HepG2 (cell line): ENCODE data around the gene FAM83G. TPM values are rescaled to one million over a fixed set of nuclear protein-coding genes. Genes with fewer than 3 reads are reported as not detected.
A peak's percentile ranks its signal among the peaks of the same experiment; 100 is the strongest.

Source experiments
- ATAC-seq: fragments of 200-7000 bp; cut with Tn5 transposase; 3 replicates; pipeline ENCODE4 v1.9.1; 2020; ENCODE audit warnings: mild to moderate bottlenecking, moderate library complexity
- BruUV-seq: library from RNA; stranded (reverse); fragments of 400-500 nt; replicated peaks from 2 replicates; lab custom pipeline; 2021; lab: Mats Ljungman, UMichigan
- CTCF ChIA-PET: fragments of 300-600 bp; formaldehyde crosslinking; extraction: SDS; loops from one replicate; lab custom pipeline; 2021; ENCODE audit warnings: low total read pairs, inconsistent platforms, low intra/inter-chr PET ratio; lab: Yijun Ruan, JAX
- POLR2A ChIA-PET: fragments of 350-600 bp; sonication (Branson Sonifier 250); formaldehyde crosslinking; loops from one replicate; lab custom pipeline; 2020; ENCODE audit warnings: antibody characterized with exemption, inconsistent platforms; lab: Yijun Ruan, JAX
- DNase-seq: peaks from one replicate; pipeline ENCODE4 v3.0.0-alpha.2; 2015; ENCODE audit warnings: low spot score
- FAIRE-seq: peaks from 3 replicates; lab custom pipeline; 2011; peaks lifted over from hg19 to GRCh38; lab: Jason Lieb, UNC
- H2AFZ ChIP-seq: one replicate; pipeline ENCODE4 v1.6.1; 2011; ENCODE audit warnings: low read length, inconsistent platforms
- H3K27ac ChIP-seq: fragments of 300-600 bp; 3 replicates; pipeline ENCODE4 v1.8.0; 2011; ENCODE audit warnings: mixed run types, mild to moderate bottlenecking, mixed read lengths, low read length, inconsistent platforms; ENCODE audit not compliant: insufficient read depth; ENCODE audit errors: extremely low read length
- H3K27me3 ChIP-seq, 2 experiments: fragments of 200-600 bp in 1 of 2; 2 replicates in 1 of 2; 3 replicates in 1 of 2; pipeline versions ENCODE4 v1.6.0 to v1.8.0; 2011; ENCODE audit warnings: low read length in 2 of 2, mild to moderate bottlenecking in 2 of 2, moderate library complexity in 2 of 2, inconsistent platforms in 1 of 2; ENCODE audit not compliant: insufficient read depth in 2 of 2, control insufficient read depth in 1 of 2
- H3K36me3 ChIP-seq, 2 experiments: fragments of 200-600 bp in 1 of 2; replicated peaks in 1 of 2; 2 replicates in 1 of 2; 3 replicates in 1 of 2; pipeline versions ENCODE4 v1.5.1 to v1.8.0; 2011; ENCODE audit warnings: low read length in 2 of 2, inconsistent platforms in 1 of 2; ENCODE audit not compliant: insufficient read depth in 2 of 2, control insufficient read depth in 1 of 2
- H3K4me1 ChIP-seq: 2 replicates; pipeline ENCODE4 v1.5.1; 2012; ENCODE audit warnings: low read length, inconsistent platforms; ENCODE audit not compliant: insufficient read depth
- H3K4me2 ChIP-seq: 2 replicates; pipeline ENCODE4 v1.6.0; 2011; ENCODE audit warnings: low read depth, low read length, inconsistent platforms
- H3K4me3 ChIP-seq, 3 experiments: fragments of 200-600 bp in 1 of 3; sonication (generic), shearing (Covaris generic) in 1 of 3; replicated peaks in 1 of 3; 2 replicates each; pipeline ENCODE4 v1.5.1; 2011 to 2016; ENCODE audit warnings: low read length in 3 of 3, inconsistent platforms in 2 of 3, low read depth in 2 of 3, mild to moderate bottlenecking in 2 of 3, control low read depth in 1 of 3, mixed read lengths in 1 of 3; ENCODE audit not compliant: insufficient read depth in 1 of 3
- H3K79me2 ChIP-seq: one replicate; pipeline ENCODE4 v1.6.1; 2011; ENCODE audit warnings: low read length, inconsistent platforms; ENCODE audit not compliant: insufficient read depth
- H3K9ac ChIP-seq: 2 replicates; pipeline ENCODE4 v1.6.0; 2011; ENCODE audit warnings: mild to moderate bottlenecking, low read depth, low read length, inconsistent platforms; ENCODE audit not compliant: insufficient read depth
- H3K9me3 ChIP-seq: 2 replicates; pipeline ENCODE4 v1.5.1; 2012; ENCODE audit warnings: mild to moderate bottlenecking, low read length
- H4K20me1 ChIP-seq: 2 replicates; pipeline ENCODE4 v1.6.0; 2011; ENCODE audit warnings: inconsistent platforms, mild to moderate bottlenecking, low read length, moderate library complexity; ENCODE audit not compliant: insufficient read depth
- THAP7 ChIP-seq: sonication (generic); formaldehyde crosslinking; IDR thresholded peaks from 2 replicates; pipeline ENCODE4 v1.8.1; 2023; ENCODE audit warnings: mild to moderate bottlenecking, missing genetic modification reagents
- ZFY ChIP-seq: sonication (generic); formaldehyde crosslinking; IDR thresholded peaks from 2 replicates; pipeline ENCODE4 v1.4.0; 2020; ENCODE audit warnings: missing genetic modification reagents
- ZNF235 ChIP-seq: sonication (generic); formaldehyde crosslinking; IDR thresholded peaks from 2 replicates; pipeline ENCODE4 v1.8.1; 2023; ENCODE audit warnings: mild to moderate bottlenecking, missing genetic modification reagents, borderline replicate concordance
- ZNF501 ChIP-seq: sonication (generic); formaldehyde crosslinking; IDR thresholded peaks from 2 replicates; pipeline ENCODE4 v1.5.1; 2020; ENCODE audit warnings: mild to moderate bottlenecking, moderate library complexity, missing genetic modification reagents
- WGBS: methylation state at CpG from one replicate; pipeline ENCODE4 v1.1.6; 2017; ENCODE audit warnings: low lambda C conversion rate; 5-methylcytosine and 5-hydroxymethylcytosine counted together
- in situ Hi-C: cut with HindIII; loops from 2 replicates; pipeline ENCODE4 v1.10.0; 2017; ENCODE audit warnings: low pct_unique_long_range_greater_than_20kb; ENCODE audit not compliant: extremely low pct_ligation_motif_present
- intact Hi-C: fragments of 100-400 bp; cut with micrococcal nuclease; formaldehyde crosslinking; loops from one replicate; pipeline ENCODE4 v1.10.0; 2022; ENCODE audit not compliant: unreplicated experiment
- polyA plus RNA-seq, 8 experiments: library from polyadenylated mRNA; depleted of rRNA in 3 of 8; stranded (reverse) in 7 of 8; unstranded in 1 of 8; fragments of >200 nt; fragmentation: Illumina TruSeq in 4 of 8; extraction: Trizol in 4 of 8; gene quantifications; 2 replicates each; pipeline versions ENCODE4 v1.2.1 to v1.2.3, GENCODE V29; 2011 to 2016; ENCODE audit warnings: low read depth in 4 of 8, missing spikeins in 1 of 8, mixed read lengths in 1 of 8; ENCODE audit not compliant: insufficient read depth in 1 of 8
- total RNA-seq, 5 experiments: library from RNA; depleted of rRNA; stranded (reverse); fragments of >200 nt; fragmentation: Illumina TruSeq; extraction: Trizol; gene quantifications; 2 replicates each; pipeline ENCODE4 v1.2.3, GENCODE V29; 2016; ENCODE audit warnings: low read depth in 1 of 5
- TF ChIP-seq, protein P1 (sequence below): sonication (generic); formaldehyde crosslinking; conservative IDR thresholded peaks from 2 replicates; pipeline ENCODE4 v1.8.0; 2022; ENCODE audit warnings: missing genetic modification reagents

FAM83G gene
- total and polyA plus RNA-seq, 2 of the 13 experiments (the other 11 are each of a cell fraction or from before 2014, with no cell fraction given) = 13.7 to 18.6 TPM

DNA sequence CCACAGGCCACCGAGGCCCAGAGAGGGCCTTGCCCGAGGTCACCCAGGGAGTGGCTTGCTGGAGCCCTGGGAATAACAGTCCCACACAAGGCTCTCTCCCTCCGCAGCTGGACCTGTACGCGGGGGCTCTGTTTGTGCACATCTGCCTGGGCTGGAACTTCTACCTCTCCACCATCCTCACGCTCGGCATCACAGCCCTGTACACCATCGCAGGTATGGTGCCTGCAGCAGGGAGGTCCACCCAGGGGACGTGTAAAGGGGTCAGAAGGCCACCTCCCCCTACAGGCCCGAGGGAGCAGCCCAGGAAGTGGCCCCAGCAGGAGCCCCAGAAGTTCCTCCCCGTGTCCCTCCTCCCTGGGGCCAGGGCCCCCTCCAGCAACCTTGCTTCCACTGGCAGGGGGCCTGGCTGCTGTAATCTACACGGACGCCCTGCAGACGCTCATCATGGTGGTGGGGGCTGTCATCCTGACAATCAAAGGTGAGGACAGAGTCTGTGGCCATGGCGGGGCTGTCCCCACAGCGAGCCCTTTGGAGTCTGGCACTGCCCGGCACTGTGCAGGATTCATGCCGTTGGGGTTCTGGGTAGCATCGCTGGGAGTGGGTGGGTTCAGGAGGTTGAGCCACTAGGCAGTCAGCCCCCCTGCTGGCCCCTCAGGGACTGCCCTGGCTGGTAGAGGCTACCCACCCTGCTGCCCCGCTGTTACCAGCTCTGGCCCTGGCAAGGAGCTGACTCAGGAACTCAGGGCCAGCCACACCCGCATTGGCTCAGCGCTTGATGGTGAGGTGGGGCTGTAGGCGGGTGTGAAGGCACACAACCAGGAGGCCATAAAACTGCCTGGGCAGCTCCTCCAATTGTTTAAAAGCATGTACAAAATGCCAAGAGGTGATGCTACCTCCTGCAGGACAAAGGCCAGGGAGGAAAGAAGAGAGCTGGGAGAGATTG, 35.3 kb downstream of the FAM83G start (continued):
- TF ChIP-seq ZNF501 (CRISPR knock-in tag) (peak; percentile 27; the same call in 1 of the 2 replicates), THAP7 (no peak)

DNA sequence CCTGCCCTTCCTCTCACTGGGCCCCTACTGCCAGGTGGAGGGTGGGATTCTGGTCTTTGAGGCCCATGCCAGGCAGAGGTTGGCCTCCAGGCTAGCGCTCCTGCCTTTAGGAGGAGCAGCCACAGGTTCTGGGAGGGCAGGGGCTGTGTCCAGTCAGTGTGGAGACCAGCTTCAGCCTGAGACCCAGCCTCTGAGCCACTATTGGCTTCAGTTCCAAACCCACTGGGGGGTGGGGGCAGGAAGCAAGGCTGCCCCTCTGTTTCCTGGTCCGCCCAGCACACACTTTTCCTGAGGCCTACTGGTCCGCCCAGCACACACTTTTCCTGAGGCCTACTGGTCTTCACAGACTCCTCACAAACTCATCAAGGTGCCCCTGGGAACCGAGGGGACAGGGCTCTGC, 36.2 kb downstream of the FAM83G start:
- ChIA-PET POLR2A (interaction anchor here (0.8 to 1.3 kb wide), 2 partner anchors 10 to 36 kb away, joined by 4 to 5 read pairs; no protein-coding TSS in a partner anchor), CTCF (no interaction called here)
- no peaks in the 10 kb centered on the region for H3K79me2 ChIP-seq
- no peak overlapping the region for H3K27ac ChIP-seq
- DNase-seq (no peak), ATAC-seq (peak; percentile 18), FAIRE-seq (no peak)
- H2AFZ ChIP-seq = no peak overlapping the region
- no peaks in the 10 kb centered on the region for H4K20me1 ChIP-seq
- in situ Hi-C loops = loop anchor here (5.0 kb wide), 1 partner anchor 34 kb away; the partner anchor contains the start of gene FAM83G
- WGBS = 0% methylated on average over 1 of the region's 4 CpGs
- peaks cover 15 to 32% of the 10 kb centered on the region in 2 experiments for H3K36me3 ChIP-seq
- no TSS peak for BruUV-seq
- no peak overlapping the region; the same call in 1 of the 2 replicates for H3K9ac ChIP-seq
- TF ChIP-seq ZNF235 (CRISPR knock-in tag) (no peak), ZFY (CRISPR knock-in tag) (peak; percentile 28; the same call in 1 of the 2 replicates)
- TF ChIP-seq, protein P1, sequence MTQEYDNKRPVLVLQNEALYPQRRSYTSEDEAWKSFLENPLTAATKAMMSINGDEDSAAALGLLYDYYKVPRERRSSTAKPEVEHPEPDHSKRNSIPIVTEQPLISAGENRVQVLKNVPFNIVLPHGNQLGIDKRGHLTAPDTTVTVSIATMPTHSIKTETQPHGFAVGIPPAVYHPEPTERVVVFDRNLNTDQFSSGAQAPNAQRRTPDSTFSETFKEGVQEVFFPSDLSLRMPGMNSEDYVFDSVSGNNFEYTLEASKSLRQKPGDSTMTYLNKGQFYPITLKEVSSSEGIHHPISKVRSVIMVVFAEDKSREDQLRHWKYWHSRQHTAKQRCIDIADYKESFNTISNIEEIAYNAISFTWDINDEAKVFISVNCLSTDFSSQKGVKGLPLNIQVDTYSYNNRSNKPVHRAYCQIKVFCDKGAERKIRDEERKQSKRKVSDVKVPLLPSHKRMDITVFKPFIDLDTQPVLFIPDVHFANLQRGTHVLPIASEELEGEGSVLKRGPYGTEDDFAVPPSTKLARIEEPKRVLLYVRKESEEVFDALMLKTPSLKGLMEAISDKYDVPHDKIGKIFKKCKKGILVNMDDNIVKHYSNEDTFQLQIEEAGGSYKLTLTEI = no peak
- intact Hi-C loops = no loop called here
- H3K4me1 ChIP-seq = peaks cover 47% of the 10 kb centered on the region
- no peaks in the 10 kb centered on the region for H3K9me3 ChIP-seq
- H3K27me3 ChIP-seq = 0 out of 5 replicates have a peak, but pooled peaks cover 0 to 4% of the 10 kb centered on the region in 2 experiments
- H3K4me3 ChIP-seq = no peak overlapping the region; a peak in 1 of 6 replicates
- no peak overlapping the region for H3K4me2 ChIP-seq
